Uterus (tissue), 4 donors: ENCODE data around the gene MAP2K2. TPM values are rescaled to one million over a fixed set of nuclear protein-coding genes. Genes with fewer than 3 reads are reported as not detected.

Source experiments
- DNase-seq, 2 donors: peaks; one replicate each; pipeline ENCODE4 v3.0.0-alpha.2; 2019 to 2020
- H3K27ac ChIP-seq, 2 donors: fragments of 200-600 bp; sonication (generic); 1 replicate in 1 of 2; 2 replicates in 1 of 2; pipeline ENCODE4 v1.5.1; 2016 to 2018
- H3K27me3 ChIP-seq, 2 donors: fragments of 200-600 bp; sonication (generic); one replicate each; pipeline ENCODE4 v1.5.1; 2018 to 2019; ENCODE audit warnings: control low read depth in 1 of 2
- H3K36me3 ChIP-seq, 2 donors: fragments of 200-600 bp; sonication (generic); one replicate each; pipeline ENCODE4 v1.5.1; 2019; ENCODE audit warnings: control low read depth in 1 of 2
- H3K4me1 ChIP-seq, 2 donors: fragments of 200-600 bp; sonication (generic); one replicate each; pipeline ENCODE4 v1.5.1; 2018 to 2019; ENCODE audit warnings: control low read depth in 1 of 2
- H3K4me3 ChIP-seq, 2 donors: fragments of 200-600 bp; sonication (generic); 1 replicate in 1 of 2; 2 replicates in 1 of 2; pipeline ENCODE4 v1.5.1; 2018 to 2019; ENCODE audit warnings: mild to moderate bottlenecking in 1 of 2
- H3K9me3 ChIP-seq, 2 donors: fragments of 200-600 bp; sonication (generic); one replicate each; pipeline ENCODE4 v1.5.1; 2019; ENCODE audit warnings: control low read depth in 1 of 2
- CTCF ChIP-seq, 4 experiments: fragments of 200-600 bp in 2 of 4; fragments of 450-650 bp in 2 of 4; sonication (generic) in 2 of 4; IDR thresholded peaks; one replicate each; pipeline ENCODE4 v1.5.1; 2016 to 2019; ENCODE audit warnings: antibody characterized with exemption in 4 of 4, mild to moderate bottlenecking in 2 of 4, moderate library complexity in 1 of 4
- POLR2A ChIP-seq, 2 donors: fragments of 450-650 bp; IDR thresholded peaks; one replicate each; pipeline ENCODE4 v1.6.1; 2016; ENCODE audit warnings: antibody characterized with exemption in 2 of 2, mild to moderate bottlenecking in 1 of 2, moderate library complexity in 1 of 2
- intact Hi-C: fragments of 100-400 bp; cut with DNase I; formaldehyde crosslinking; loops from one replicate; pipeline ENCODE4 v1.15.1; 2023; ENCODE audit warnings: low total_unique reads
- total RNA-seq, 4 donors: library from RNA; depleted of rRNA in 3 of 4; stranded (reverse); fragments of >200 nt in 3 of 4; gene quantifications; one replicate each; pipeline versions ENCODE4 v1.1.0 to v1.2.4, GENCODE V29; 2014 to 2023
- donor health status: DM: yes; HTN: yes; CAD: no.

The MAP2K2 gene
- total RNA-seq, 4 donors from 2014 or later: 7.4 to 105 (median 82.4) TPM

GRCh38 chr19:4061683-4062418 lies 62.1 kb downstream of the MAP2K2 start:
- no peak for TF ChIP-seq POLR2A (IDR thresholded peaks at IDR 0.05)
- TF ChIP-seq CTCF (IDR thresholded peaks at IDR 0.05): no peak
- Histone ChIP-seq H3K27ac (peak overlapping the region; percentile 98), H3K4me1 (peaks cover 11 to 57% of the 10 kb centered on the region in 2 donors), H3K27me3 (no peaks in the 10 kb centered on the region), H3K36me3 (no peaks in the 10 kb centered on the region), H3K4me3 (peak overlapping the region; percentile 16 to 34), H3K9me3 (no peaks in the 10 kb centered on the region)
- DNase-seq: peak in 1 of 2 donors; percentile 37
- intact Hi-C loops: no loop called here

- no peaks in the 10 kb centered on the region for H3K27me3 ChIP-seq
- peak; percentile 84 to 85 for DNase-seq
- H3K4me1 ChIP-seq: peaks cover 11 to 57% of the 10 kb centered on the region in 2 donors
- intact Hi-C loops: no loop called here
- H3K36me3 ChIP-seq: no peaks in the 10 kb centered on the region
- H3K27ac ChIP-seq: peak overlapping the region; percentile 98
- H3K9me3 ChIP-seq: no peaks in the 10 kb centered on the region
- peak overlapping the region; percentile 16 to 34 for H3K4me3 ChIP-seq
- TF ChIP-seq CTCF (IDR thresholded peaks at IDR 0.05) (no peak), POLR2A (IDR thresholded peaks at IDR 0.05) (peak in 1 of 2 donors; percentile 10)
Measured at GRCh38 chr19:4061178-4061682, 62.7 kb downstream of the MAP2K2 start.

- Histone ChIP-seq H3K9me3 (no peaks in the 10 kb centered on the region), H3K27ac (peak overlapping the region; percentile 98), H3K27me3 (no peaks in the 10 kb centered on the region), H3K36me3 (no peaks in the 10 kb centered on the region), H3K4me1 (peaks cover 11 to 57% of the 10 kb centered on the region in 2 donors), H3K4me3 (peak overlapping the region; percentile 16 to 34)
- no peak for TF ChIP-seq POLR2A (IDR thresholded peaks at IDR 0.05)
- no peak for TF ChIP-seq CTCF (IDR thresholded peaks at IDR 0.05)
- intact Hi-C loops: no loop called here
- DNase-seq: peak in 1 of 2 donors; percentile 36
Measured at GRCh38 chr19:4060621-4061177, 63.2 kb downstream of the MAP2K2 start.

GRCh38 chr19:4059891-4060620 lies 63.9 kb downstream of the MAP2K2 start:
- peak overlapping the region; percentile 98 for H3K27ac ChIP-seq
- no peaks in the 10 kb centered on the region for H3K27me3 ChIP-seq
- peaks cover 11 to 57% of the 10 kb centered on the region in 2 donors for H3K4me1 ChIP-seq
- H3K4me3 ChIP-seq: peak overlapping the region; percentile 10 to 34
- H3K9me3 ChIP-seq: no peaks in the 10 kb centered on the region
- no peak for TF ChIP-seq CTCF (IDR thresholded peaks at IDR 0.05)
- no peak for TF ChIP-seq POLR2A (IDR thresholded peaks at IDR 0.05)
- DNase-seq: peak; percentile 87 to 90
- intact Hi-C loops: no loop called here
- H3K36me3 ChIP-seq: no peaks in the 10 kb centered on the region
